Measurements from ENCODE around the gene H3-3A. TPM values are rescaled to one million over a fixed set of nuclear protein-coding genes. Genes with fewer than 3 reads are reported as not detected.

H3-3A gene
- total and polyA plus RNA-seq, 2 of the 8 experiments (the other 6 are each of a cell fraction or from before 2014, with no cell fraction given) = 1,157 to 1,223 TPM

- peak in 2 of 3 experiments; percentile 39 to 47; a peak in 3 of 4 replicates for TF ChIP-seq CTCF (IDR thresholded peaks at IDR 0.05; ENCODE audit: control extremely low read depth in 1 of 3, insufficient read depth in 1 of 3, low read depth in 1 of 3, low read length in 3 of 3)
- TF ChIP-seq EP300 (IDR thresholded peaks at IDR 0.05; ENCODE audit: borderline replicate concordance in 1 of 2, low read depth in 2 of 2, low read length in 2 of 2) = no peak
- peak; percentile 66; the same call in 1 of the 2 replicates for TF ChIP-seq TBP (IDR thresholded peaks at IDR 0.05; ENCODE audit: low read depth, low read length)
- TF ChIP-seq SP4 (IDR thresholded peaks at IDR 0.05; ENCODE audit: low read length) = no peak
- TF ChIP-seq GABPA (IDR thresholded peaks at IDR 0.05; ENCODE audit: borderline replicate concordance, insufficient read depth, low read length) = no peak
- TF ChIP-seq TAF7 (optimal IDR thresholded peaks at IDR 0.05; ENCODE audit: borderline replicate concordance, low read depth, low read length) = peak; percentile 62
- TF ChIP-seq KDM1A (IDR thresholded peaks at IDR 0.05; ENCODE audit: borderline replicate concordance, low read length) = no peak
- TF ChIP-seq TAF1 (IDR thresholded peaks at IDR 0.05; ENCODE audit: low read depth, low read length) = peak; percentile 80
- no peak for TF ChIP-seq CHD2 (IDR thresholded peaks at IDR 0.05; ENCODE audit: low read length)
- TF ChIP-seq SIN3A (conservative IDR thresholded peaks at IDR 0.05 in 1 of 2, IDR thresholded peaks at IDR 0.05 in 1 of 2; ENCODE audit: low read depth in 1 of 2, low read length in 2 of 2) = peak in 1 of 2 experiments; percentile 24; a peak in 2 of 4 replicates
Measured at GRCh38 chr1:226063977-226064815, 1.7 kb downstream of the H3-3A start (continued).

Data from H1 (cell line).